Measurements from ENCODE around the gene TMUB1.

TMUB1 gene

DNA sequence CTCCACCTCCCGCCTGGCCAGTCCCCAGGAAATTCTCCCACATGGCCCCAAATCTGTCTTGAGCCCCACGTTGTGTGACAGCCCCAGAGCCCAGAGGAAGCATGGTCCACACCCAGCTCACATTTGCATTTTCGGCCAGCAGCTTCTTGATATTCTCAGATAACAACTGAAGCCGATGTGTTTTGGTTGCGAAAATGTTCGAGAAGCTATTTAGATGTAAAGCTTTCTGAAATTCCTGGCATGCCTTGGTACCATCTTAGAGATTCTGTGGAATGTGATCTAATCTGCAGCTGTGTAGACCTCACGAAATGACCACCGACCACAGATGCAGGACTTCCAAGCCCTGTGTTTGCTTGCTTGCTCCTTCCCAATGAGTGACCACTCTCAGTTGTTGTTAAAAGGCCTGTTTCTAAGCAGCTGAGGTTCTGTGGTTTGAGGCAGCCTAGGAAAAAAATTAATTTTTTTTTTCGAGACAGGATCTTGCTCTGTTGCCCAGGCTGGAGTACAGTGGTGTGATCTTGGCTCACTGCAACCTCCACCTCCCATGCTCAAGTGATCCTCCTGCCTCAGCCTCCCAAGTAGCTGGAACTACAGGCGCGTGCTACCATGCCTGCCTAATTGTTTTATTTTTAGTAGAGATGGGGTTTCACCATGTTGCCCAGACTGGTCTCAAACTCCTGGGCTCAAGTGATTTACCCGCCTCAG is 15.1 kb downstream of the TMUB1 start:
- no peak for DNase-seq (ENCODE audit: low spot score)

DNA sequence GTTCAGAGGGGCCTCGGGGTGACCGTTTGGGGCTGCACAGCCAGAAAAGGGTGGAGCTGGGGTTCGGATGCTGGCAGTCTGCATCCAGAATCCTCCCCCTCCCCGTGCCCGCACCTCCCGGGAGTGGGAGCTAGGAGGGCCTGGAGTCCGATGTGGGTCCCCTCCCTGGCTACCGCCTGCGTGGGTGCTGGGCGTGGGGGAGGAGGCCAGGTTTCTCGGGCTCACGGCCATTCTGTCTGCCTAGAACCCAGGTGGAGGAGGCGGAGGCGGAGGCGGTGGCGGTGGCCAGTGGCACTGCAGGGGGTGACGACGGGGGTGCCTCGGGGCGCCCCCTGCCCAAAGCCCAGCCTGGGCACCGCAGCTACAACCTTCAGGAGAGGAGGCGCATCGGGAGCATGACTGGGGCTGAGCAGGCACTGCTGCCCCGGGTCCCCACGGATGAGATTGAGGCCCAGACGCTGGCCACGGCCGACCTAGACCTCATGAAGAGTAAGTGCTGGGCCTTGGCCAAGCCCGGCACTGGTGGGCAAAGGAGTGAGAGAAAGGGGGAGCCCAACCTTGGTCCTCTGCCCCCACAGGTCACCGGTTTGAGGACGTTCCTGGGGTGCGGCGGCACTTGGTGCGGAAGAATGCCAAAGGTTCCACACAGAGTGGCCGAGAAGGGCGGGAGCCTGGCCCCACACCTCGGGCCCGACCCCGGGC is 16.9 kb downstream of the TMUB1 start:
- DNase-seq (ENCODE audit: low spot score), result no peak

DNA sequence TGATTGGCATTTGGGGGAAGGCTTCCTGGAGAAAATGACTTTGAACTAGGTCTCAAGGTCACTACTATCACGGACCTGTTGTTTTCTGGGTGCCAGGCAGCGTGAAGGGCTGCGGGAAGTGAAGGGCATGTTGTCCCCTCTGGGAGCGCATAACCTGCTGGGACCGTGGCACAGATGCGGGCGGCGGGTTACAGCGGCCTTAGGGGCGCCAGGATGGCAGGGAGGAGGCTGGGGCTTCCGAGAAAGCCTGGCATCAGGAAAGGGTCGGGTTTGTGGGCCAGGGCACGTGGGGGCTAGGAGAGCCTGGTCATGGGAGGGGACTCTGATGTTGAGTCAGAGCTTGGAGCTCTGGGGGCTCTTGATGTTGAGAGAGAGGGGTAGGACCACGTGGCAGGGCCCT is 17.8 kb downstream of the TMUB1 start:
- DNase-seq (ENCODE audit: low spot score), result no peak

DNA sequence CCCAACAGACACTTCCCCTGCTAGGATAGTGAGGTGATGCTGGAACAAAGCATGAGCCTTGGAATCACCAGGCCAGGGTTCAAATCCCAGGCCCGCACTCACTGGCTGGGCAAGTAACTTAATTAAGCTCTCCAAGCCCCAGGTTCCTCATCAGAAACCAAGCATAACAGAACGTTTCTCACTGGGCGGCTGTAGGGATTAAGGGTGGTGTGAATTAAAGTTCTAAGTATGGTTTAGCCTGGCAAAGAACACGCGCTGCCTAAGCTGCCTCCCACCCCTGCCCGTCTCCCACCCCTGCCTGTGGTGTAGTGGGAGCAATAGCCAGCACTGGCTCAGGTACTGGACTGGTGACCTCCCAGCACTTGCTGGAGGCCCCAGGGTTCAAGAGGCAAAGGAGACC is 18.3 kb downstream of the TMUB1 start:
- no peak for DNase-seq (ENCODE audit: low spot score)

DNA sequence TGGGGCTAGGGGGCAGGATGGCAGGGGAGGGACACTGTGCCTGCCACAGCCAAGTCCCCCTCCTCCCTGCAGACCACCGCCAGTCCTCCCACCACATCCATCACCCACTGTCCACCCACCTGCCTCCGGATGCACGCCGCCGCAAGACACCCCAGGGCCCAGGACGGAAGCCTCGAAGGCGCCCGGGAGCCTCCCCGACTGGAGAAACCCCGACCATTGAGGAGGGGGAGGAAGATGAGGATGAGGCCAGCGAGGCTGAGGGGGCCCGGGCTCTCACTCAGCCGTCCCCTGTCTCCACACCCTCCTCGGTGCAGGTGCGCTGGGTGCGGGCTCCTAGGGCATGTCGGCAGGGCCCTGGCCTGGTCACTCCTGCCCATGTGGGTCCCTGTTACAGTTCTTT is 18.8 kb downstream of the TMUB1 start:
- DNase-seq (ENCODE audit: low spot score), result no peak

DNA sequence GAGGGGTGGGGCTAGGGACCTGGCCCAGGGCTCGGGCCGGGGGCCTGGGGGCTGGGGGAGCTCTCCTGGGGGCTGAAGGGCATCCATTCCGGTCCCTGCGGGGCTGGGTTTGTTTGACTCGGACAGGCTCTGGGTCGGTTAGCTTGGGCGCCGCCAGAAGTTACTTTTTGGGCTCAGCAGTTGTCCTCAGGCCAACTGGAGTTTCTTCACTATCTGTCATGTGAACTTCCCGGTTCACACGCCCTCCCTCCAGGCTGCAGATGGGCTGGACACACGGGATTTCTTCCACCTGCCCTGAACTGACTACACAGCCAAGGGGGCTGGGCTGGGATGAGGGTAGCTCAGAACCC is 20.1 kb downstream of the TMUB1 start:
- DNase-seq (ENCODE audit: low spot score), result no peak

DNA sequence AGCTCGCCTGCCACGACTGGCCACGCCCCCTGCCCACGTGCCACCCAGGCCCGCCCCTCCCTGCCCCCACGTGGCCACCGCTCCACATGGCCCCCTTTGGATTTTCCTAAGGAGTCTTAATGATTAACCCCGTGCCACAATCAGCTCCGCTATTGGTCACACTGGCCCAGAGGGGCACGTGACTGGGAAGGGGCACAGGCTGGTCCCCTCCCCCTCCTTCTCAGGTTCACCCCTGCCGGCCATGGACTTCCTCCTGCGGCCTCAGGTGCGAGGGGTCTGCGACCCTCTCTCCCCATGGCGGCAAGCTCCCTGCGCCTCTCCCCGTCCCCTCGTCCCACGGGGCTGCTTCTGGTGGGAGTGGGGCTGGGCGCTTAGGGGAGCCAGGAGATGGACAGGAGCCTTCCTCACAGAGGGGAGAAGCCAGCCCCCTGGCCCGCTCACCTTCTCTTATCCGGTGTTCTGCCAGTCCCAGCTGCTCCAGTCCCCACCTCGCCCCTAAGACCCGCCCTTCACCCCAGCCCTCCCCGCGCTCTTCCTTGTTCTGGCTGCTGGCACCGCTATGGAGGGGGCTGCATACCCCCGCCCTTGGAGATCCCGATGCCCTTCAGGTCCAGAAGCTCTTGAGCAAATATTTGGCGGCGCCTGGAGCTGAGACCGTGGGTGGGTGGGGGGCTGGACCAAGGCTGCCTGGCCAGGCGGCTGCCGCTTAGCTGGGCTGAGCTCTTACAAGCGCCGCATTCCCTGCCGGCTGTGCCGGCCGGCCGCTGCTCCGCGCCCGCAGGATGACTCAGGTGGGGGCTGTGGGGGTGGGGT is 20.7 kb downstream of the TMUB1 start:
- no peak for DNase-seq (ENCODE audit: low spot score)

DNA sequence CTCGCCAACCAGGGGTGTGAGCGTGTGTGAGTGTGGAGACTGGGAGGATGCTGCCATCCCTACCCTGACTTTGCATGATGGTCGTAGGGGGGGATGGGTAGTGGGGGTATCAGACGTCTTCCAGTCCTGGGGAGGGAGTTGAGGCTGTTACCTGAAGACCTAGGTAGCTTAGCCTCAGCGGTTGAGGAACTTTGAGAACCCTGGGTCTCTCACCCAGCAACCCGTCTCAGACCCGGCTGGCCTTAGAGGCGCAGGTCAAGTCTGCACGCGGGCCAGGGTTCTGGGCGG is 21.2 kb downstream of the TMUB1 start:
- no peak for DNase-seq (ENCODE audit: low spot score)

DNA sequence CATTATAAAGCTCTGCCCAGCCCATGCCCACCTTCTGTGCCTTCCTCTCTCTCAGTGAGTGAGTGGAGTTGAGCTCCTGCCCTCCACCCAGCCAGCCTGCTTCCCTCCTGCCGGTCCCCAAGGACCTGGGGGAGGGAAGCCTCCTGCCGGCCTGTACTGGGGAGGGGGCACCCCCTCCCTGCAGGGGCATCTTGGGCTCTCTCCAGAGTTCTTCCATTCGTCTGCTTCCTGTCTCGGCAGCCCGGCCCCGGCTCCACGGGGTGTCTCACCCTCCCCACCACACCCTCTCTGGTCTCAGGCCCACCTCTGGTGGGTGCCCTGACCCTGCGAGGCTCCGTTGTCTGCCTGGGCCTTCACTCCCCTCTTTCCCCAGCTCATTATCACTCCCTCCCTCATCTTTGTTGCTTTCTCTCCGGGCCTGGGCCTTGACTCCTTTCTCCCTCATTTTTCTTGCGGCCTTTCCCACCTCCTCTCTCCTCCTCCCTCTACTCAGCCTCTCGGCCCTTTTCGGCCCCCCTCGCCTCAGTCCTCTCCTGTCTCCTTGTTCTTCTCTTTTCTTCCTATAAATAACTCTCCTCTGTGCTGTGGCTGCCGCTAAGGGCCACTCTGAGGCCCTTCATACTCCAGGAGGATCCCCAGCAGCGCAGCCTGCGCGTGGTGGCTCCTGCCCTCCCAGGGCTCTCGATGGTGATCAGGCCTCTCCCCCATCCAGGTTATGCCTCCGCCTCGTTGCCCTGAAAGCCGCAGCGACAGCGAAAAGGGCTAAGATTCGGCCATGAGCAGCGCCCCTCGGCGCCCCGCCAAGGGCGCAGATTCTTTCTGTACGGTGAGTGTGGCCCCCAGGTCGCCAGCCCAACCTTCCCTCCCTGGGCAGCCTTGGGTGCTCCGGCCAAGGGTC is 21.8 kb downstream of the TMUB1 start:
- no peak for DNase-seq (ENCODE audit: low spot score)

DNA sequence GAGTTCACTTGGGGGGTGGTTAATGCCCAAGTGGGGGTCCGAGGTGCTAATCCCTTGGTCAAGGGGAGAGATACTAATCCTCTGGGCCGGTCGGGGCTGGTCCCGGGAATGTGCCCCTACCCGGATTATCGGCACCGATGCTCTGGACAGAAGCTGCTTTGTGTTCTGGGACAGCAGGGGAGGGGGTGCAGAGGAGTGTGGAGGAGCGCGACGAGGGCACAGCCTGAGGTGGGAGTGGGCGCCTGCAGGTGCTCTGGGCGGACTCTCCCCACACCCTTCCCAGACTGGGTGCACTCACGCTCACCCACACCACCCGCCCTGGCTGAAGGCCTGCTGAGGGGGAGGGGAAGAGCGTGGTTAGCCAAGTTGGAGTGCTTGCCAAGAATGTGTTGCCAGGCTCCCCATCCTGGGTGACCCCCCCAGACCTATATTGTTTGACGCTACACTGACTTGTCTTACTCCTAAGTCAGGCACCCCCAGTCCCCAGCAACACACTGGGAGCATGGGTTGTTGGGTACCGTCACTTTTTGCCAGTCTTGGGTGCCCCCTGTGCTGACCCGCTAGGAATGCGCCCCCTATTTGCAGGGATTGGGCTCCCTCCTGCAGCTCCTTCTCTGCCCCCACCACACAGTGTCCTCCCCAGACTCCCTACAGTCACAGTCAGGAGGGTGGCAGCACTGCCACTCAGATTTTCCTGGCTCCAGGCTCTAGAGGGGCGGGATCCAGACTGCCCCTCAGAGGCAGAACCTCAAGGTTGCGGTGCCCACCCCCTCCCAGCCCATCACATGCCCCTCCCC is 22.7 kb downstream of the TMUB1 start:
- no peak for DNase-seq (ENCODE audit: low spot score)

DNA sequence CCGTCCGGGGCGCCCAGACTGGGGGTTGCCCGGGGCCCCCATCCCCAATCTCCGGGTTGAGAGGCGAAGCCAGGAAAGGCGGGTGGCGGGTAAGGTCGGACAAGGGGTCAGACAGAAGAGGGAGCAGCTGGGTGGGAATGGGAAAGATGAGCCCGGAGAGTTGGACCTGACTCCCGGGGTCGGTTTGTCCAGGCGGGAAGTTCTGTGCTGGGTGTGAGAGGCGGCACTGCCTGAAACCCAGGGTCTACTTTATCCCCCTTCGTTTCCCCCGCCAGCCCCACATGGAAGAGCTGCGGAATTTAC is 23.2 kb downstream of the TMUB1 start:
- no peak for DNase-seq (ENCODE audit: low spot score)

DNA sequence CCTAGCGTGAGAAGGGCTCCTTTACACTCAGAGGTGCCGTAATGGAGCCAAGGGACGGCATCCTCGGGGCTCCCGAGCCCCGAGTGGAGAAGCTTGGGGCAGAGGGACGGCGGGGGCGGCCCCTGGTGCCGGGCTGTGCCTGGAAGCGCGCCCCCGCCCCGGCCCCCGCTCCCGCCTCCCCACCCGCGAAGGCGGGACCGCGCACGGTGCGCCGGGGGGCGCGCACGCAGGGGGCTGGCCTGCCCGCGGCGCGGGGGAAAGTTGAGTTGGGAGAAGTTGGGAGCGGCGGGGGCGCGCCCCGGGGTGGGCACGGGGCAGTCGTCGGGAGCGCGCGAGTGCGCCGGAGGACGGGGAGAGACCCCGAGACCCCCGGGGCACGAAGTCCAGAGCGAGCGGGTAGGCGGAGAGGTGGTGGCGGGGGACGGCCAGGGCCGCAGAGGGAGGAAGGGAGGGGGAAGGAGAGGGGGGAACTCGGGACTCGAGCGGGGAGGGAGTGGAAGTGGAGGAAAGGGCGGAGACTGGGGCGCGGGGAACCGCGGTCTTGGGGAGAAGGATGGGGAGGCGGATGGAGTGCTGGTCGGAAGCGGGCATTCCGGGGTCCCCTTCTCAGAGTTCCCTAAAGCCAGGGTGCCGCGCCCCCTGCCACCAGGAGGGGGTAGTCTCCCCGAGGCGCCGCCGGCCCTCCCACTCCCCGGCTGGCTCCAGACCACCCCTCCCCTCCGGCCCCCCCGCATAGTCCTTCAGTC is 23.8 kb downstream of the TMUB1 start, which contains the start of gene SLC4A2:
Gene SLC4A2 (plus strand): TSS at position 223 of the 746 bp plus-strand sequence. CDS start 2,399 bp downstream, outside the sequence.
- peak; percentile 66 for DNase-seq (ENCODE audit: low spot score)

DNA sequence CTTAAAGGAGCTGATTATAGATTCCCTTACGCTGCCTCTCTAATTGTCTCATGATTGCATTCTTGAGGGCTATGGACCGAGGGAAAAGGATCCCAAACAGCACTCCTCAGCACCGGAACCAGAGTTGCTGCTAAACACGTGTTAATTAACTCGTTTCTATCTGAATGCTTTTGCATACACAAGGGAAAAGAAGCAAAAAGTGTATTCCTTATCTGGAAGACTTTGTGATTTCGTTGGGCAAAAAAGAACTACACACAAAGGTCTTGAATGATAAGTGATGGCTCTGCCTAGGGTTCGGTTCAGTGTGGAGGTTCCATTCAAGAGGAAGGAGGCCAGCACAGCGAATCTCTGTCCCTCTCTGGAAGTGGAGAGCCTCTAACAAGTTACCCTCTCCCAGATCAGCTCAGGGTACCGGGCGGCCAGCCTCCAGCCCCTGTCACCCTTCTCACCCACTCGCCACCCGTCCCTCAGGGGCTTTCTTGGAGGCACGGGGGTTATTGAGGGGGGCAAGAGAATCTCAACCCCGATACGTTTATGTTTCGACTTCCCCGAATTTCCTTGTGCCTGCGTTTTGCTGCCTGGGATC is 24.4 kb downstream of the TMUB1 start:
- DNase-seq (ENCODE audit: low spot score), result peak; percentile 7

DNA sequence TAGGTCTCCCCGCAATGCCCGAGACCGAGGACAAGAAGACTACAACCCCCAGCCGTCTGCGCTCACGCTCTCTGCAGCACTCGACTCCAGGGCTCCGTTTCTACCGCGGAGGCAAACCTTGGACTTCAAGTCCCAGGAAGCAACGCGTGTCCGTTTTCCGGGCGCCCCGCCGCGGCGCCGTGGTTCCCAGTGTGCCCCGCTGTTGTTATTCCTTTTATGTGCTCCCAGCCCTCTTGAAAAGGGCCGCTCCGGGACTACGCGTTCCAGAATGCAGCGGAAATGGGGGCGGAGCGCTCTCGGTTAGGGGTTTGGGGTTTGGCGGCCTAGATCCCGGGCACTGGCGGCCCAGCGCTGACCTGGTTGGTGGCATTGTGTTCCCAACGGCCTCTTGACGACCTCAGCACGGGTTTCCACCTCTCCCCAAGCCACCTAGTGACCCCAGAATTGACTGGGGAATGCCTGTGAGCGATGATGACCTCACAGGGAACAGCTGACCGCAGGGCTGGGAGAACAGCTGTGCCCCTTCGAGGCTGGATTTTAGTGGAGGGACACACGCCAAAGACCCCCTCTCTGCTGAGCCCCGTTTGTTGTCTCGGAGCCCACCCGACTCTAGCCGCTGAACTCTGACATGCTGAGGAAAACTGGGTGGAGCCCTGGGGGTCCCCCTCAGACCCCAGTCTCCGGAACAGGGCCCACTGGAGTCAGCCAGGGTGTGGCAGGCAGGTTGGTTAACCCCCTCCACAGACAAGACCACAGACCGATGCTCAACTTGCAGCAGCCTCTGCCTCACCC is 25.1 kb downstream of the TMUB1 start:
- DNase-seq (ENCODE audit: low spot score), result peak; percentile 98

DNA sequence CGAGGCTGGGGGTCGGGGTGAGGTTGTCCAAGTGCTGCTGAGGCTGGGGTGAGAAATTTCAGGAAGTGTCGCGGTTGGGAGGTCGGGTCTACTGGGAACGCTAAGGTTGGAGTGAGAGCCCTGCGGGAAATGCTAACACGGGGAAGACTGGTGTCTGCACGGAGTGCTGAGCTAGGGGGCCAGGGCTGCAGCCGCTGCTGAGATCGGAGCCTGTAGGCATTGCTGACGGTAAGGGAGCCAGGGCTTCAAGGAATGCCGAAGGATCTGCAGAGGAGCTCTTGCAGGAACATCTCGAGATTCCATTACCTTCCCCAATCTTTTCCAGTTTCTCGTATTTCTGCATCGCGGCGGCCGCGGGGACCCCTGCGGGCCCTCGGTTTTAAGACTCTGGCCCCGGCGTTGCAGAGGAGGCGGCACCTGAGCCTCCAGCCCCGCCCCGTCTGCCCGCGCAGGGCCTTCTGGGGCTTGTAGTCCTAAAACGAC is 25.7 kb downstream of the TMUB1 start, which contains the start of gene CDK5:
Gene CDK5 (minus strand): TSS at position 392 of the 483 bp plus-strand sequence. CDS start 49 bp downstream, at position 343.
- DNase-seq (ENCODE audit: low spot score), result no peak

DNA sequence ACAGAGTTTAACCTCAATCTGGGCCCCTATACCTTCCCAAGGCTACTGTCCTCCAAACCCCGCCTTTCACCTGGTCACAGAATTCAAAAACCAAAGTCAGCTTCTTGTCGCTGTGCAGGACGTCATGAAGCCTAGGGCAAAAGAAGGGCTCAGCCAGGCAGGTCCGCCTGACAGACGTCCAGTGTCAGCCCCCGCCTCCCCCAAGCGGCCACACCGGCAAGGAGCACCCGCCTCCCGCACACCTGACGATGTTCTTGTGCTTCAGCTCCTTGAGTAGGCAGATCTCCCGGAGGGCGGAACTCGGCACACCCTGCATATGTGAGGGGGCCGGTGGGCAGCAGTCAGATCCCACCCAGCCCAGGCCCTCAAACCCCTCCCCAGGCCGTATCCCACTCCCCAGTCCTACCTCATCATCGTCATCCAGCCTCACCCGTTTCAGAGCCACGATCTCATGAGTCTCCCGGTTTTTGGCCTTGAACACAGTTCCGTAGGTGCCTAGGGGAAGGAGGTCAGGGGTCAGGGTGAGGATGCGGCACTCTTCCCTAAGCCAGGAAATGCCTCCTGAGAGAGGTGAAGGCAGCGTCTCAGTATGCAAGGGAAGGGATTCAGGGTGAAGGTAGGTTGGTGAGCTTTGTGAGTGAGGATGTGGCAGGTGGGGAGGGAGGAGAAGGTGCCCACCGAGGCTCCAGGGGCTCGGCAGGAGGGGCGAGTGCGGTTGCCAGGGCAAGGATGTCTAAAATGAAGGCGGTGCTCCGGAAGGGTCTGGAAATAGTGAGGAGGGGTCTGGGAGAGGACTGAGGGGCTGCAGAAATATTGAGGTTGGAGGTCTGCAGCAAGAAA is 26.4 kb downstream of the TMUB1 start:
- no peak for DNase-seq (ENCODE audit: low spot score)

DNA sequence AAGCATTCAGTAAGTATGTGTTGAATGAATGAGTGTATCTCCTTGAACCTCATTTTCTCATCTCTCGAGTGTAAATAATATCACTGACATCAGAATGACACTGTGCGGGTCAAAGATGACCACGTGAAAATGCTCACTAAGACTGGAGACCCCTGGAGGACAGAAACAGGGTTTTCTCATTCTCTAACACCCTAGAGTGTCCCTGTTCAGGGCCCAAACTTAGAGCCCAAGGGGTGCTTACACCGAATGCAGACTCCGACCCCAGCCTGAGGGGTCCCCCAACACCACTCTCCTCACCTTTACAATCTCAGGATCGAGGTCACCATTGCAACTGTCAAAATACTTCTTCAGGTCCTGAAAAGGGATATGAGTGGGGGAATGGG is 27.0 kb downstream of the TMUB1 start:
- DNase-seq (ENCODE audit: low spot score), result no peak

DNA sequence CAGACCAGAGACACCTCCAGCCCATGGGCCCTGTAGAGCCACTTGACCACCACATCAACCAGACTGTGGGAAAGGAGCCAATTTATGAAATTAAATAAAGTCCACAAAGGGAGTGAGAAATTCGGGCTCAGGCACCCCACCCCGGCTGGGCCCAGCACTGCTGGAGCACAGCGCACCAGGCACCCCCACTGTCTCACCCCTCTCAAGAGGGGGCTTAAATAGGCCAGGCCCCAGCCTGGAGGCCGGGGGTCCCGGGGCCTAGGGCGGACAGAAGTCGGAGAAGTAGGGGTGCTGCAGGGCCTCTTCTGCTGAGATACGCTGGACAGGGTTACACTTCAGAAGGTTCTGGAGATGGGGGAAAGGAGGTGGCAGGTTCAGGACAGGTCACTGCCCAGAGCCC is 29.5 kb downstream of the TMUB1 start:
- DNase-seq (ENCODE audit: low spot score), result no peak

All from CD4-positive, alpha-beta T cell treated with Interleukin-15 for 4 hours (primary cell).